ENCODE measurements around the gene CLCA4. TPM values are rescaled to one million over a fixed set of nuclear protein-coding genes. Genes with fewer than 3 reads are reported as not detected.
A peak's percentile ranks its signal among the peaks of the same experiment; 100 is the strongest.

Gene CLCA4
- total and polyA plus RNA-seq, 10 of the 15 experiments (the other 5 are each of a cell fraction or from before 2014, with no cell fraction given): 0.01 to 0.08 TPM; not detected in 8

DNA sequence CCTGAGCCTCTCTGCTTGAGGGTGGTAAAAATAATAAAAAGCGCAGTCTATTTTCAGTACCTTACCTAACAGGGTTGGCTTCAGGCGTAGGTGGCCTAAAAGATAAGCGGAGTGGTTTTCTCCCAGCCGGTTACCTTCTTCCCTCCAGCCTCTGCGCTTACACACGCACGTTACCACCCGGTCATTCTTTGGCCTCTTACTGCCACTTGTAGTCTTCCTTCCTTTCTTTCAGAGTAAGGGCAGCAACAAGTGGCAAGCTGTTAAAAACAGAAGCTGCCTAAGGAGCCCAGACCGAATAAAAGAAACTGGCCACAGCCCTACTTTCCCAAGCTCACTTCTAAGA, 42.8 kb upstream of the CLCA4 start:
- Histone ChIP-seq H4K20me1 (ENCODE audit: control insufficient read depth, insufficient read depth) (no peaks in the 10 kb centered on the region), H3K4me2 (ENCODE audit: control insufficient read depth, insufficient read depth) (peak overlapping the region; percentile 38; the same call in 1 of the 2 replicates), H3K9ac (ENCODE audit: control insufficient read depth, insufficient read depth, low read length) (no peak overlapping the region), H3K27ac (ENCODE audit: control insufficient read depth, insufficient read depth) (no peak overlapping the region), H3K4me1 (ENCODE audit: control insufficient read depth, insufficient read depth, low read length) (no peaks in the 10 kb centered on the region), H3K9me3 (replicated peaks; ENCODE audit: control insufficient read depth, insufficient read depth, low read length) (no peaks in the 10 kb centered on the region), H3K79me2 (ENCODE audit: control insufficient read depth, insufficient read depth, low read length) (no peaks in the 10 kb centered on the region), H3K36me3 (ENCODE audit: control insufficient read depth in 2 of 2, insufficient read depth in 2 of 2, low read length in 1 of 2) (no peaks in the 10 kb centered on the region), H3K4me3 (no peak overlapping the region), H2AFZ (ENCODE audit: control insufficient read depth, low read depth, low read length) (peak overlapping the region; percentile 15), H3K27me3 (replicated peaks in 1 of 2; ENCODE audit: control insufficient read depth in 2 of 2, insufficient read depth in 2 of 2, low read length in 1 of 2) (peaks cover 0 to 2% of the 10 kb centered on the region in 2 experiments; a peak in 3 of 4 replicates)
- SMC1A ChIA-PET (ENCODE audit: uncharacterized antibody, unreplicated experiment): interaction anchor here (1.3 to 3.0 kb wide), 3 partner anchors 31 to 124 kb away, joined by 4 to 9 read pairs (median 7); no protein-coding TSS in a partner anchor
- CTCF ChIA-PET: interaction anchor here (0.6 to 11.1 kb wide), 8 partner anchors 30 to 235 kb away, joined by 3 to 104 read pairs (median 4); partner anchors contain the start of gene SH3GLB1
- in situ Hi-C loops (cut with MboI): loop anchor here (5.0 to 25.0 kb wide), 2 partner anchors 122 to 583 kb away; no protein-coding TSS in a partner anchor
- DNase-seq (ENCODE audit: low read depth, low spot score): no peak
- peak; percentile 8; the same call in 1 of the 3 replicates for ATAC-seq
- TF ChIP-seq SUPT20H (IDR thresholded peaks at IDR 0.05; ENCODE audit: borderline replicate concordance, control insufficient read depth, low read depth, low read length) (no peak), EGR1 (IDR thresholded peaks at IDR 0.05; ENCODE audit: borderline replicate concordance in 1 of 2, low read depth in 2 of 2, low read length in 2 of 2) (no peak), ZNF217 (IDR thresholded peaks at IDR 0.05) (no peak), NFYA (IDR thresholded peaks at IDR 0.05; ENCODE audit: borderline replicate concordance, low read depth, low read length) (no peak), NFIC (IDR thresholded peaks at IDR 0.05; ENCODE audit: low read depth, low read length) (no peak), FOXM1 (IDR thresholded peaks at IDR 0.05; ENCODE audit: low read depth, low read length) (no peak), ZBED1 (IDR thresholded peaks at IDR 0.05; ENCODE audit: borderline replicate concordance) (no peak)
- TF ChIP-seq, protein P1, sequence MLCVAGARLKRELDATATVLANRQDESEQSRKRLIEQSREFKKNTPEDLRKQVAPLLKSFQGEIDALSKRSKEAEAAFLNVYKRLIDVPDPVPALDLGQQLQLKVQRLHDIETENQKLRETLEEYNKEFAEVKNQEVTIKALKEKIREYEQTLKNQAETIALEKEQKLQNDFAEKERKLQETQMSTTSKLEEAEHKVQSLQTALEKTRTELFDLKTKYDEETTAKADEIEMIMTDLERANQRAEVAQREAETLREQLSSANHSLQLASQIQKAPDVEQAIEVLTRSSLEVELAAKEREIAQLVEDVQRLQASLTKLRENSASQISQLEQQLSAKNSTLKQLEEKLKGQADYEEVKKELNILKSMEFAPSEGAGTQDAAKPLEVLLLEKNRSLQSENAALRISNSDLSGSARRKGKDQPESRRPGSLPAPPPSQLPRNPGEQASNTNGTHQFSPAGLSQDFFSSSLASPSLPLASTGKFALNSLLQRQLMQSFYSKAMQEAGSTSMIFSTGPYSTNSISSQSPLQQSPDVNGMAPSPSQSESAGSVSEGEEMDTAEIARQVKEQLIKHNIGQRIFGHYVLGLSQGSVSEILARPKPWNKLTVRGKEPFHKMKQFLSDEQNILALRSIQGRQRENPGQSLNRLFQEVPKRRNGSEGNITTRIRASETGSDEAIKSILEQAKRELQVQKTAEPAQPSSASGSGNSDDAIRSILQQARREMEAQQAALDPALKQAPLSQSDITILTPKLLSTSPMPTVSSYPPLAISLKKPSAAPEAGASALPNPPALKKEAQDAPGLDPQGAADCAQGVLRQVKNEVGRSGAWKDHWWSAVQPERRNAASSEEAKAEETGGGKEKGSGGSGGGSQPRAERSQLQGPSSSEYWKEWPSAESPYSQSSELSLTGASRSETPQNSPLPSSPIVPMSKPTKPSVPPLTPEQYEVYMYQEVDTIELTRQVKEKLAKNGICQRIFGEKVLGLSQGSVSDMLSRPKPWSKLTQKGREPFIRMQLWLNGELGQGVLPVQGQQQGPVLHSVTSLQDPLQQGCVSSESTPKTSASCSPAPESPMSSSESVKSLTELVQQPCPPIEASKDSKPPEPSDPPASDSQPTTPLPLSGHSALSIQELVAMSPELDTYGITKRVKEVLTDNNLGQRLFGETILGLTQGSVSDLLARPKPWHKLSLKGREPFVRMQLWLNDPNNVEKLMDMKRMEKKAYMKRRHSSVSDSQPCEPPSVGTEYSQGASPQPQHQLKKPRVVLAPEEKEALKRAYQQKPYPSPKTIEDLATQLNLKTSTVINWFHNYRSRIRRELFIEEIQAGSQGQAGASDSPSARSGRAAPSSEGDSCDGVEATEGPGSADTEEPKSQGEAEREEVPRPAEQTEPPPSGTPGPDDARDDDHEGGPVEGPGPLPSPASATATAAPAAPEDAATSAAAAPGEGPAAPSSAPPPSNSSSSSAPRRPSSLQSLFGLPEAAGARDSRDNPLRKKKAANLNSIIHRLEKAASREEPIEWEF (IDR thresholded peaks at IDR 0.05; ENCODE audit: insufficient replicate concordance, low read depth, low read length): no peak
- TF ChIP-seq, protein P2, sequence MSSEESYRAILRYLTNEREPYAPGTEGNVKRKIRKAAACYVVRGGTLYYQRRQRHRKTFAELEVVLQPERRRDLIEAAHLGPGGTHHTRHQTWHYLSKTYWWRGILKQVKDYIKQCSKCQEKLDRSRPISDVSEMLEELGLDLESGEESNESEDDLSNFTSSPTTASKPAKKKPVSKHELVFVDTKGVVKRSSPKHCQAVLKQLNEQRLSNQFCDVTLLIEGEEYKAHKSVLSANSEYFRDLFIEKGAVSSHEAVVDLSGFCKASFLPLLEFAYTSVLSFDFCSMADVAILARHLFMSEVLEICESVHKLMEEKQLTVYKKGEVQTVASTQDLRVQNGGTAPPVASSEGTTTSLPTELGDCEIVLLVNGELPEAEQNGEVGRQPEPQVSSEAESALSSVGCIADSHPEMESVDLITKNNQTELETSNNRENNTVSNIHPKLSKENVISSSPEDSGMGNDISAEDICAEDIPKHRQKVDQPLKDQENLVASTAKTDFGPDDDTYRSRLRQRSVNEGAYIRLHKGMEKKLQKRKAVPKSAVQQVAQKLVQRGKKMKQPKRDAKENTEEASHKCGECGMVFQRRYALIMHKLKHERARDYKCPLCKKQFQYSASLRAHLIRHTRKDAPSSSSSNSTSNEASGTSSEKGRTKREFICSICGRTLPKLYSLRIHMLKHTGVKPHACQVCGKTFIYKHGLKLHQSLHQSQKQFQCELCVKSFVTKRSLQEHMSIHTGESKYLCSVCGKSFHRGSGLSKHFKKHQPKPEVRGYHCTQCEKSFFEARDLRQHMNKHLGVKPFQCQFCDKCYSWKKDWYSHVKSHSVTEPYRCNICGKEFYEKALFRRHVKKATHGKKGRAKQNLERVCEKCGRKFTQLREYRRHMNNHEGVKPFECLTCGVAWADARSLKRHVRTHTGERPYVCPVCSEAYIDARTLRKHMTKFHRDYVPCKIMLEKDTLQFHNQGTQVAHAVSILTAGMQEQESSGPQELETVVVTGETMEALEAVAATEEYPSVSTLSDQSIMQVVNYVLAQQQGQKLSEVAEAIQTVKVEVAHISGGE (CRISPR knock-in tag; IDR thresholded peaks at IDR 0.05): no peak
- no peak for FAIRE-seq
- RAD21 ChIA-PET (ENCODE audit: unreplicated experiment): interaction anchor here (0.8 kb wide), 1 partner anchor 128 kb away, joined by 3 read pairs; no protein-coding TSS in a partner anchor
- intact Hi-C loops (cut with micrococcal nuclease; ENCODE audit: unreplicated experiment): loop anchor here (5.0 to 10.0 kb wide), 4 partner anchors 183 to 581 kb away; partner anchors contain the start of gene SH3GLB1
- BruUV-seq (replicated peaks): no TSS peak
- POLR2A ChIA-PET: no interaction called here
- WGBS (ENCODE audit: insufficient coverage, insufficient replicate concordance, low lambda C conversion rate, missing lambda C conversion rate): 63% methylated on average over 9 of the region's 9 CpGs

Measured in GM12878 (cell line).